GM12891 (cell line): Measurements from ENCODE around the gene FSTL5.

Experiments used
- POLR2A ChIP-seq: IDR thresholded peaks from 2 replicates; pipeline ENCODE4 v1.6.1; 2011; ENCODE audit warnings: low read depth, low read length, control low read depth
- POLR2AphosphoS5 ChIP-seq: IDR thresholded peaks from 2 replicates; pipeline ENCODE4 v1.6.1; 2011; ENCODE audit warnings: low read depth, low read length, control low read depth
- TAF1 ChIP-seq: IDR thresholded peaks from 2 replicates; pipeline ENCODE4 v1.6.1; 2011; ENCODE audit warnings: low read depth, low read length, control low read depth

- TF ChIP-seq POLR2AphosphoS5 (no peak), POLR2A (no peak), TAF1 (no peak)
These were observed 153.4 kb downstream of the FSTL5 start for GRCh38 chr4:162010362-162010761.
